Suprapubic skin (tissue), 4 donors: ENCODE results near the gene CAAP1.

ENCODE experiments used
- CTCF ChIP-seq, 2 donors: fragments of 200-600 bp in 1 of 2; fragments of 450-650 bp in 1 of 2; sonication (generic) in 1 of 2; IDR thresholded peaks; one replicate each; pipeline ENCODE4 v1.5.1; 2016 to 2019; ENCODE audit warnings: antibody characterized with exemption in 2 of 2, mild to moderate bottlenecking in 1 of 2, moderate library complexity in 1 of 2
- POLR2A ChIP-seq, 2 donors: fragments of 450-650 bp; IDR thresholded peaks; one replicate each; pipeline ENCODE4 v1.6.1; 2017; ENCODE audit warnings: antibody characterized with exemption in 2 of 2, mild to moderate bottlenecking in 2 of 2, moderate library complexity in 2 of 2
- POLR2AphosphoS5 ChIP-seq, 3 donors: sonication (generic); formaldehyde crosslinking; IDR thresholded peaks; one replicate each; pipeline ENCODE4 v1.6.1; 2017; ENCODE audit warnings: antibody characterized with exemption in 3 of 3

- TF ChIP-seq CTCF (IDR thresholded peaks at IDR 0.05), result no peak
- TF ChIP-seq POLR2A (IDR thresholded peaks at IDR 0.05), result no peak
- no peak for TF ChIP-seq POLR2AphosphoS5 (IDR thresholded peaks at IDR 0.05)
These were observed 36.4 kb upstream of the CAAP1 start for GRCh38 chr9:26928902-26929495.
